ENCODE results near the gene TBX18.

Gene TBX18

GRCh38 chr6:84758486-84758885 is 5.9 kb downstream of the TBX18 start:
- TF ChIP-seq CREB1 (IDR thresholded peaks at IDR 0.05; ENCODE audit: low read depth) (no peak), FOXM1 (IDR thresholded peaks at IDR 0.05; ENCODE audit: borderline replicate concordance, low read depth) (no peak), NFIC (IDR thresholded peaks at IDR 0.05) (no peak), EGR1 (IDR thresholded peaks at IDR 0.05) (no peak), TAF1 (IDR thresholded peaks at IDR 0.05; ENCODE audit: low read depth) (no peak), TCF12 (IDR thresholded peaks at IDR 0.05; ENCODE audit: low read depth) (no peak), USF1 (IDR thresholded peaks at IDR 0.05) (no peak), YY1 (IDR thresholded peaks at IDR 0.05; ENCODE audit: low read depth) (no peak), CEBPB (IDR thresholded peaks at IDR 0.05) (no peak), ZBTB7A (IDR thresholded peaks at IDR 0.05; ENCODE audit: low read depth) (no peak), EP300 (IDR thresholded peaks at IDR 0.05; ENCODE audit: borderline replicate concordance) (no peak), RAD21 (IDR thresholded peaks at IDR 0.05; ENCODE audit: low read depth) (no peak), TEAD4 (IDR thresholded peaks at IDR 0.05) (no peak)
- TF ChIP-seq, protein P1, sequence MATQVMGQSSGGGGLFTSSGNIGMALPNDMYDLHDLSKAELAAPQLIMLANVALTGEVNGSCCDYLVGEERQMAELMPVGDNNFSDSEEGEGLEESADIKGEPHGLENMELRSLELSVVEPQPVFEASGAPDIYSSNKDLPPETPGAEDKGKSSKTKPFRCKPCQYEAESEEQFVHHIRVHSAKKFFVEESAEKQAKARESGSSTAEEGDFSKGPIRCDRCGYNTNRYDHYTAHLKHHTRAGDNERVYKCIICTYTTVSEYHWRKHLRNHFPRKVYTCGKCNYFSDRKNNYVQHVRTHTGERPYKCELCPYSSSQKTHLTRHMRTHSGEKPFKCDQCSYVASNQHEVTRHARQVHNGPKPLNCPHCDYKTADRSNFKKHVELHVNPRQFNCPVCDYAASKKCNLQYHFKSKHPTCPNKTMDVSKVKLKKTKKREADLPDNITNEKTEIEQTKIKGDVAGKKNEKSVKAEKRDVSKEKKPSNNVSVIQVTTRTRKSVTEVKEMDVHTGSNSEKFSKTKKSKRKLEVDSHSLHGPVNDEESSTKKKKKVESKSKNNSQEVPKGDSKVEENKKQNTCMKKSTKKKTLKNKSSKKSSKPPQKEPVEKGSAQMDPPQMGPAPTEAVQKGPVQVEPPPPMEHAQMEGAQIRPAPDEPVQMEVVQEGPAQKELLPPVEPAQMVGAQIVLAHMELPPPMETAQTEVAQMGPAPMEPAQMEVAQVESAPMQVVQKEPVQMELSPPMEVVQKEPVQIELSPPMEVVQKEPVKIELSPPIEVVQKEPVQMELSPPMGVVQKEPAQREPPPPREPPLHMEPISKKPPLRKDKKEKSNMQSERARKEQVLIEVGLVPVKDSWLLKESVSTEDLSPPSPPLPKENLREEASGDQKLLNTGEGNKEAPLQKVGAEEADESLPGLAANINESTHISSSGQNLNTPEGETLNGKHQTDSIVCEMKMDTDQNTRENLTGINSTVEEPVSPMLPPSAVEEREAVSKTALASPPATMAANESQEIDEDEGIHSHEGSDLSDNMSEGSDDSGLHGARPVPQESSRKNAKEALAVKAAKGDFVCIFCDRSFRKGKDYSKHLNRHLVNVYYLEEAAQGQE (IDR thresholded peaks at IDR 0.05; ENCODE audit: low read depth), result no peak
- TF ChIP-seq, protein P2, sequence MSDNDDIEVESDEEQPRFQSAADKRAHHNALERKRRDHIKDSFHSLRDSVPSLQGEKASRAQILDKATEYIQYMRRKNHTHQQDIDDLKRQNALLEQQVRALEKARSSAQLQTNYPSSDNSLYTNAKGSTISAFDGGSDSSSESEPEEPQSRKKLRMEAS (IDR thresholded peaks at IDR 0.05), result no peak

GRCh38 chr6:84756877-84757276 is 7.5 kb downstream of the TBX18 start:
- TF ChIP-seq YY1 (IDR thresholded peaks at IDR 0.05; ENCODE audit: low read depth), result no peak
- TF ChIP-seq, protein P2 (IDR thresholded peaks at IDR 0.05), result no peak
- no peak for TF ChIP-seq FOXM1 (IDR thresholded peaks at IDR 0.05; ENCODE audit: borderline replicate concordance, low read depth)
- no peak for TF ChIP-seq EGR1 (IDR thresholded peaks at IDR 0.05)
- no peak for TF ChIP-seq TEAD4 (IDR thresholded peaks at IDR 0.05)
- TF ChIP-seq TCF12 (IDR thresholded peaks at IDR 0.05; ENCODE audit: low read depth), result no peak
- TF ChIP-seq RAD21 (IDR thresholded peaks at IDR 0.05; ENCODE audit: low read depth), result no peak
- no peak for TF ChIP-seq NFIC (IDR thresholded peaks at IDR 0.05)
- no peak for TF ChIP-seq TAF1 (IDR thresholded peaks at IDR 0.05; ENCODE audit: low read depth)
- TF ChIP-seq, protein P1 (IDR thresholded peaks at IDR 0.05; ENCODE audit: low read depth), result no peak
- no peak for TF ChIP-seq USF1 (IDR thresholded peaks at IDR 0.05)
- no peak for TF ChIP-seq CEBPB (IDR thresholded peaks at IDR 0.05)
- TF ChIP-seq EP300 (IDR thresholded peaks at IDR 0.05; ENCODE audit: borderline replicate concordance), result no peak
- no peak for TF ChIP-seq CREB1 (IDR thresholded peaks at IDR 0.05; ENCODE audit: low read depth)
- no peak for TF ChIP-seq ZBTB7A (IDR thresholded peaks at IDR 0.05; ENCODE audit: low read depth)

GRCh38 chr6:84756466-84756865 is 7.9 kb downstream of the TBX18 start:
- TF ChIP-seq FOXM1 (IDR thresholded peaks at IDR 0.05; ENCODE audit: borderline replicate concordance, low read depth), result no peak
- TF ChIP-seq USF1 (IDR thresholded peaks at IDR 0.05), result no peak
- TF ChIP-seq EP300 (IDR thresholded peaks at IDR 0.05; ENCODE audit: borderline replicate concordance), result no peak
- no peak for TF ChIP-seq CREB1 (IDR thresholded peaks at IDR 0.05; ENCODE audit: low read depth)
- no peak for TF ChIP-seq ZBTB7A (IDR thresholded peaks at IDR 0.05; ENCODE audit: low read depth)
- TF ChIP-seq CEBPB (IDR thresholded peaks at IDR 0.05), result no peak
- TF ChIP-seq, protein P1 (IDR thresholded peaks at IDR 0.05; ENCODE audit: low read depth), result no peak
- TF ChIP-seq TEAD4 (IDR thresholded peaks at IDR 0.05), result no peak
- TF ChIP-seq TCF12 (IDR thresholded peaks at IDR 0.05; ENCODE audit: low read depth), result no peak
- TF ChIP-seq RAD21 (IDR thresholded peaks at IDR 0.05; ENCODE audit: low read depth), result no peak
- TF ChIP-seq TAF1 (IDR thresholded peaks at IDR 0.05; ENCODE audit: low read depth), result no peak
- no peak for TF ChIP-seq YY1 (IDR thresholded peaks at IDR 0.05; ENCODE audit: low read depth)
- TF ChIP-seq EGR1 (IDR thresholded peaks at IDR 0.05), result no peak
- no peak for TF ChIP-seq NFIC (IDR thresholded peaks at IDR 0.05)
- TF ChIP-seq, protein P2 (IDR thresholded peaks at IDR 0.05), result no peak
